ENCODE results near the gene SCAP. TPM values are rescaled to one million over a fixed set of nuclear protein-coding genes. Genes with fewer than 3 reads are reported as not detected.
"Not testable (repeated sequence)": the region's sequence is repeated elsewhere in the genome, so short reads cannot be mapped to it uniquely, and the experiment has no call there.

The SCAP gene
- total RNA-seq, 1 experiment from 2014 or later, result 67.6 TPM

DNA sequence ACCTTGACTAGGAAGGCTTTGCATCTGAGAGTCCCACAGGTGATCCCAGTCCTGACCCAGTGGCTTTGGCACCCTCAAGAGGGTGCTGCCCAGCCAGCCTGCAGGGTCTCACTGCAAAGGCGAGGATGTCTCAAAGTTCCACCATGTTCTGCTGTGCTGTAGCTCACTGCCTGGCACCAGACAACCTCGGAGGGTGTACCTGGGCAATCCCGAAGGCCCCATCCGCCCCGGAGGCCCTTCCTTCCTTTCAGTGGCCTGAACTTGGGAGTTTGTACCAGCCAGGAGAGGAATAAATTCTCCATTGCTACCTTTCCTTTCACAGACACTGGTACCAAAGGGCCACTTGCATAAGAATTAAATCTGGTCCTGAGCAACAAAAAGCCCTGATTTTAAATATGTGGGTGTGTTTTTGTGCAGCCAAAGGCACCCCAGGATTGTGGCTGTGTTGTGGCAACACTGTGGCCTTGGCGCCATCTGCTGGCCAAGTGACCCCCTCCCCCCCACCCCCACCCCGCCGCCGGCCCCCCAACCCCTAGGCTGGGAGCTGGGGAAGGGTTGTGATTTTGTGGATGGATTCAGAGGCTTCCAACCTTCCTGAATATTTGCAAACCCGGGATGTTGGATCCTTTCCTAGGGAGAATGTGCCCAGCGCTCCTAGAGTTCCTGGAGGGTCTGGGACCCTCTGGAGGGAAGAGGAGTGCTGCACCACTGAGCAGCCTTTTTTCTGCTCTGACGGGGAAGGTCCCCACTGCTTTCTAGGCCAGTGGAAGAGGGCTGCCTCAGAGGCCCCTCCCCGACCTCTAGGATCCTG is 104.6 kb downstream of the SCAP start:
- Histone ChIP-seq H3K9me2 (ENCODE audit: insufficient read depth) (no peaks in the 10 kb centered on the region), H3K4me2 (ENCODE audit: low read length) (no peak overlapping the region), H3K4me3 (replicated peaks in 1 of 2; ENCODE audit: low read depth in 1 of 2, low read length in 2 of 2) (no peak overlapping the region), H3K9me3 (ENCODE audit: control insufficient read depth in 1 of 2, insufficient read depth in 1 of 2, low read depth in 1 of 2, low read length in 2 of 2) (no peaks in the 10 kb centered on the region), H3K9ac (ENCODE audit: low read length) (no peak overlapping the region), H4K20me1 (ENCODE audit: insufficient read depth) (no peaks in the 10 kb centered on the region), H2AFZ (ENCODE audit: low read depth, low read length, poor library complexity, severe bottlenecking) (no peak overlapping the region), H3K27me3 (ENCODE audit: insufficient read depth, low read length) (no peaks in the 10 kb centered on the region), H3K36me3 (ENCODE audit: control insufficient read depth in 1 of 2, insufficient read depth in 2 of 2, low read length in 2 of 2) (no peaks in the 10 kb centered on the region), H3K4me1 (ENCODE audit: control insufficient read depth in 1 of 2, insufficient read depth in 2 of 2, low read length in 2 of 2) (no peaks in the 10 kb centered on the region), H3K27ac (ENCODE audit: low read depth, low read length) (no peak overlapping the region), H3K79me2 (ENCODE audit: insufficient read depth, low read length) (no peaks in the 10 kb centered on the region)
- no TSS peak for BruUV-seq (replicated peaks)
- intact Hi-C loops (cut with micrococcal nuclease), result loop anchor here (1.0 to 5.0 kb wide), 2 partner anchors 504 to 666 kb away; no protein-coding TSS in a partner anchor
- TF ChIP-seq RAD21 (IDR thresholded peaks at IDR 0.05; ENCODE audit: low read depth) (peak; percentile 51), EZH2 (IDR thresholded peaks at IDR 0.05) (no peak), ZBTB33 (IDR thresholded peaks at IDR 0.05; ENCODE audit: extremely low read depth, insufficient replicate concordance, low read length) (no peak), SP1 (IDR thresholded peaks at IDR 0.05; ENCODE audit: low read depth) (no peak), CTCF (IDR thresholded peaks at IDR 0.05 in 2 of 3, conservative IDR thresholded peaks at IDR 0.05 in 1 of 3; ENCODE audit: borderline replicate concordance in 1 of 3, insufficient read depth in 1 of 3, low read depth in 2 of 3, low read length in 2 of 3) (no peak), TCF7L2 (IDR thresholded peaks at IDR 0.05; ENCODE audit: borderline replicate concordance, extremely low read depth, insufficient read depth, insufficient read length) (no peak)
- TF ChIP-seq, protein P1, sequence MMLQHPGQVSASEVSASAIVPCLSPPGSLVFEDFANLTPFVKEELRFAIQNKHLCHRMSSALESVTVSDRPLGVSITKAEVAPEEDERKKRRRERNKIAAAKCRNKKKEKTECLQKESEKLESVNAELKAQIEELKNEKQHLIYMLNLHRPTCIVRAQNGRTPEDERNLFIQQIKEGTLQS (IDR thresholded peaks at IDR 0.05), result no peak
- ATAC-seq (peak; percentile 79), DNase-seq (ENCODE audit: low read depth, low spot score) (no peak)
- RAD21 ChIA-PET (ENCODE audit: low non-redundant PET in 1 of 2, low total read pairs in 2 of 2, uncharacterized antibody in 2 of 2, unreplicated experiment in 2 of 2), result interaction anchor here (0.6 kb wide), 2 partner anchors 404 to 662 kb away, joined by 3 read pairs; no protein-coding TSS in a partner anchor
- POLR2A ChIA-PET, result interaction anchor here (1.3 kb wide), 1 partner anchor 10 kb away, joined by 7 read pairs; the partner anchor contains the start of gene PTPN23
- CTCF ChIA-PET, result interaction anchor here (0.6 to 1.2 kb wide), 2 partner anchors 8 to 121 kb away, joined by 3 to 6 read pairs; no protein-coding TSS in a partner anchor

- H3K4me2 ChIP-seq (ENCODE audit: low read length); H3K79me2 ChIP-seq (ENCODE audit: insufficient read depth, low read length); H3K9ac ChIP-seq (ENCODE audit: low read length); H3K36me3 ChIP-seq (ENCODE audit: control insufficient read depth in 1 of 2, insufficient read depth in 2 of 2, low read length in 2 of 2); H3K9me3 ChIP-seq (ENCODE audit: control insufficient read depth in 1 of 2, insufficient read depth in 1 of 2, low read depth in 1 of 2, low read length in 2 of 2); BruUV-seq (replicated peaks); H3K27ac ChIP-seq (ENCODE audit: low read depth, low read length); H3K9me2 ChIP-seq (ENCODE audit: insufficient read depth); DNase-seq (ENCODE audit: low read depth, low spot score); H2AFZ ChIP-seq (ENCODE audit: low read depth, low read length, poor library complexity, severe bottlenecking); H3K4me3 ChIP-seq (replicated peaks in 1 of 2; ENCODE audit: low read depth in 1 of 2, low read length in 2 of 2); CTCF ChIA-PET; ATAC-seq; H4K20me1 ChIP-seq (ENCODE audit: insufficient read depth); H3K4me1 ChIP-seq (ENCODE audit: control insufficient read depth in 1 of 2, insufficient read depth in 2 of 2, low read length in 2 of 2); H3K27me3 ChIP-seq (ENCODE audit: insufficient read depth, low read length); POLR2A ChIA-PET: not testable (repeated sequence)
- intact Hi-C loops (cut with micrococcal nuclease), result loop anchor here (5.0 kb wide), 1 partner anchor 503 kb away; no protein-coding TSS in a partner anchor
- RAD21 ChIA-PET (ENCODE audit: low non-redundant PET in 1 of 2, low total read pairs in 2 of 2, uncharacterized antibody in 2 of 2, unreplicated experiment in 2 of 2), result interaction anchor here in 1 of 2 experiments (0.6 kb wide), 1 partner anchor 492 kb away, joined by 3 read pairs; no protein-coding TSS in a partner anchor
Measured at GRCh38 chr3:47370020-47370419, 105.7 kb downstream of the SCAP start.

Data from HCT116 (cell line).